HG02981 (cell line): Measurements from ENCODE around the gene VPS18.

Experiments used
- ATAC-seq: cut with Tn5 transposase; IDR thresholded peaks from one replicate; pipeline ENCODE4 v1.9.1; 2021; ENCODE audit warnings: mild to moderate bottlenecking, moderate library complexity; ENCODE audit not compliant: unreplicated experiment

VPS18 gene

GRCh38 chr15:40870716-40871115 lies 23.5 kb upstream of the VPS18 start:
- ATAC-seq, result no peak

GRCh38 chr15:40871749-40872617 lies 22.3 kb upstream of the VPS18 start:
- no peak for ATAC-seq

- ATAC-seq, result no peak
These were observed 21.2 kb upstream of the VPS18 start for GRCh38 chr15:40872791-40873693.

- peak; percentile 57 for ATAC-seq
These were observed 20.3 kb upstream of the VPS18 start, which contains the start of gene RHOV for GRCh38 chr15:40873694-40874561. TSS of gene RHOV (minus strand) at chr15:40874234. CDS start at chr15:40874139, 95 bp downstream.

- ATAC-seq, result no peak
These were observed 18.1 kb upstream of the VPS18 start for GRCh38 chr15:40875991-40876730.

- no peak for ATAC-seq
These were observed 16.6 kb upstream of the VPS18 start for GRCh38 chr15:40877694-40878093.

- ATAC-seq, result no peak
These were observed 15.5 kb upstream of the VPS18 start for GRCh38 chr15:40878785-40879184.

- no peak for ATAC-seq
These were observed 14.6 kb upstream of the VPS18 start for GRCh38 chr15:40879609-40880008.

- no peak for ATAC-seq
These were observed 12.9 kb upstream of the VPS18 start for GRCh38 chr15:40881351-40881750.

GRCh38 chr15:40886586-40886985 lies 7.7 kb upstream of the VPS18 start:
- no peak for ATAC-seq

GRCh38 chr15:40889112-40889511 lies 5.1 kb upstream of the VPS18 start:
- no peak for ATAC-seq

GRCh38 chr15:40891138-40891537 lies 3.1 kb upstream of the VPS18 start:
- no peak for ATAC-seq

- ATAC-seq, result no peak
These were observed 2.3 kb upstream of the VPS18 start for GRCh38 chr15:40891810-40892446.

- ATAC-seq, result no peak
These were observed 1.7 kb upstream of the VPS18 start for GRCh38 chr15:40892447-40893012.

GRCh38 chr15:40893019-40893670 lies 1.1 kb upstream of the VPS18 start:
- no peak for ATAC-seq

- peak; percentile 48 for ATAC-seq
These were observed 615 bp downstream of the VPS18 start for GRCh38 chr15:40894681-40895448.

- ATAC-seq, result no peak
These were observed 5.4 kb downstream of the VPS18 start for GRCh38 chr15:40899536-40900207.
